EH (cell line): ENCODE data around the gene MED4.

ENCODE experiments used
- DNase-seq: peaks from one replicate; pipeline ENCODE4 v3.0.0-alpha.2; 2015; ENCODE audit warnings: low read depth

MED4 gene

DNA sequence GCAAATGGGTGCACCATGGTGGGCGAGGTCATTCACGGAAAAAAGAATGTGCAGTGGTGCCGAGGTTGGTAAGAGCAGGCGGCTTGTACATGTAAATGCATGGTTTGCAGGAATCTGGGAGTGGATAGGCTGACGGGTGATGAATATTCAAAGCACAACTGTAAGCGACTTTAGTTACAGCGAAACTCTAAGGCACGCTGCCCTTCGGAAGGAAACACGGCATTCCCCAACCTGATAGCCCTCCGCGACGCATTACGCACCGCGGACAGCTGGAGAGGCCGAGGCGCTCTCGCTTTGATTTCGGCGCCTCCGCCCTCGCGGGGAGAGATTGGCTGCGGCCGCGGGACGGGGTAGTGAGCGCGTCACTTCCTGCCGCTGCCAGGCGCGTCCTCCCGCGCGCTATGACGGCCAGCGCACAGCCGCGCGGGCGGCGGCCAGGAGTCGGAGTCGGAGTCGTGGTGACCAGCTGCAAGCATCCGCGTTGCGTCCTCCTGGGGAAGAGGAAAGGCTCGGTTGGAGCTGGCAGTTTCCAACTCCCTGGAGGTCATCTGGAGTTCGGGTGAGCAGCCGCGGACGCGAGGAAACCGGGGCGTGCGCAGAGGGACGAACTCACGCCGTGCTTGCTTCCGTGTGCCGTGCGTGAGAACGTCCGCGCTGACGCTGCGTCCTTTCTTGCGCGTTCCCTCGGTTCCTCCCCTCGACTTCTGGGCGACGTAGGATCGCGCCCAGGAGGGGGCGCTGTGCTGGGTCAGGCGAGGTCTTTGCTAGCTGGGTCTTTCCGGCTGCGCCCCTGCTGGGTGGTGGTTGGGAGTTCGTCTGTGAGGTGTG, 57.3 kb downstream of the MED4 start, which contains the start of gene NUDT15:
Gene NUDT15, plus strand, starts transcription at position 381 of the 828 bp plus-strand sequence. Its CDS starts 21 bp downstream, at position 402.
- DNase-seq, result peak; percentile 95

GRCh38 chr13:48029859-48030258, 65.0 kb downstream of the MED4 start:
- no peak for DNase-seq

GRCh38 chr13:48028066-48028465, 66.8 kb downstream of the MED4 start:
- no peak for DNase-seq
